Lower leg skin (tissue), 3 donors: ENCODE measurements around the gene RAB11A.

ENCODE experiments used
- POLR2A ChIP-seq, 2 donors: fragments of 450-650 bp; IDR thresholded peaks; one replicate each; pipeline ENCODE4 v1.6.1; 2016 to 2017; ENCODE audit warnings: antibody characterized with exemption in 2 of 2, mild to moderate bottlenecking in 1 of 2, moderate library complexity in 1 of 2
- TF ChIP-seq, protein P1 (sequence below), 3 donors: fragments of 450-650 bp; IDR thresholded peaks; one replicate each; pipeline ENCODE4 v1.5.1; 2016; ENCODE audit warnings: antibody characterized with exemption in 3 of 3, mild to moderate bottlenecking in 3 of 3, moderate library complexity in 2 of 3

GRCh38 chr15:65920825-65921309 is 51.6 kb downstream of the RAB11A start:
- TF ChIP-seq, protein P1, sequence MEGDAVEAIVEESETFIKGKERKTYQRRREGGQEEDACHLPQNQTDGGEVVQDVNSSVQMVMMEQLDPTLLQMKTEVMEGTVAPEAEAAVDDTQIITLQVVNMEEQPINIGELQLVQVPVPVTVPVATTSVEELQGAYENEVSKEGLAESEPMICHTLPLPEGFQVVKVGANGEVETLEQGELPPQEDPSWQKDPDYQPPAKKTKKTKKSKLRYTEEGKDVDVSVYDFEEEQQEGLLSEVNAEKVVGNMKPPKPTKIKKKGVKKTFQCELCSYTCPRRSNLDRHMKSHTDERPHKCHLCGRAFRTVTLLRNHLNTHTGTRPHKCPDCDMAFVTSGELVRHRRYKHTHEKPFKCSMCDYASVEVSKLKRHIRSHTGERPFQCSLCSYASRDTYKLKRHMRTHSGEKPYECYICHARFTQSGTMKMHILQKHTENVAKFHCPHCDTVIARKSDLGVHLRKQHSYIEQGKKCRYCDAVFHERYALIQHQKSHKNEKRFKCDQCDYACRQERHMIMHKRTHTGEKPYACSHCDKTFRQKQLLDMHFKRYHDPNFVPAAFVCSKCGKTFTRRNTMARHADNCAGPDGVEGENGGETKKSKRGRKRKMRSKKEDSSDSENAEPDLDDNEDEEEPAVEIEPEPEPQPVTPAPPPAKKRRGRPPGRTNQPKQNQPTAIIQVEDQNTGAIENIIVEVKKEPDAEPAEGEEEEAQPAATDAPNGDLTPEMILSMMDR (IDR thresholded peaks at IDR 0.05): no peak
- no peak for TF ChIP-seq POLR2A (IDR thresholded peaks at IDR 0.05)
